Fibroblast of skin of back (primary cell): Measurements from ENCODE around the gene TTYH3.

ENCODE experiments used
- DNase-seq: peaks from one replicate; pipeline ENCODE4 v3.0.0-alpha.2; 2013

The TTYH3 gene

DNA sequence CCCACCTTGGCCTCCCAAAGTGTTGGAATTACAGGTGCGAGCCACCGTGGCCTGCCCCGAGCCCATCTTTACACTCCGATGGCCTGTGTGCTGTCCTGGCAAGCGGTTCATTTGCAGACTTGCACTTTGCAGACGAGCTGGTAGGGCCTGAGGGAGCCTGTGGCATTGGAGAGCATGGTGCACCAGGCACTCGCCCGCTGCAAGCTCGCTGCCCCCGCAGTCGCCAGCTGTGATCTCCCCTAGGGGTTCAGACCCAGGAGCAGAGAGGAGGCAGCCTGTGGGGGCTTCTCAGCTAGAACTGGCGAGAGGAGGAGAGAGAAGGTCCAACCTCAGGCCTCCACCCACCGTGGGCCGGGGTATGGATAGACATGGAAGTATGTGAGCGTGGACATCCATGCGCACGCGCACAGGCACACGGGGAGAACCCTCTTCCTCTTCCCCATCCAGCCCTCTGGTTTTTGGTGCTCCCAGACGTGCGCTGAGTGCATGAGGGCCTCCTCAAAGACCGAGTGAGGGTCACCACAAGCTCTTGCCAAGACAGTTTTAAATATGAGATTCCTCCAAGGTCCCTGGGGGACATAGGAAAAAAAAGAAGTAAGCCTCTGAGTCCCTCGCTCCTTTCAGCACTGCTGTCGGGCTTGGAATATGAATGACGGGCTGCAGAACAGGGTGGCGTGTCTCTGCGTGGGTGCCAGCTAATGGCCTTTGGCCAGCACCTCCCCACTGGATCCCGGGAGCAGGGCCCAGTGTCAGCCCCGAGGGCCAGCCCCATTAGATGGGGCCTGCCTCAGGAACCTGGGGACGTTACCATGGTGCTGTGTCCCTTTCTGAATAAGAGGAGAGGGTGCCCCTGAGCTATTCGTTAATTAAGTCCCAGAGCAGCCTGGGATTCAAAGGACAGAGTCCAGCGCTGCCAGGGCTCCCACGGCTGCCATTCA lies 15.1 kb upstream of the TTYH3 start:
- no peak for DNase-seq

DNA sequence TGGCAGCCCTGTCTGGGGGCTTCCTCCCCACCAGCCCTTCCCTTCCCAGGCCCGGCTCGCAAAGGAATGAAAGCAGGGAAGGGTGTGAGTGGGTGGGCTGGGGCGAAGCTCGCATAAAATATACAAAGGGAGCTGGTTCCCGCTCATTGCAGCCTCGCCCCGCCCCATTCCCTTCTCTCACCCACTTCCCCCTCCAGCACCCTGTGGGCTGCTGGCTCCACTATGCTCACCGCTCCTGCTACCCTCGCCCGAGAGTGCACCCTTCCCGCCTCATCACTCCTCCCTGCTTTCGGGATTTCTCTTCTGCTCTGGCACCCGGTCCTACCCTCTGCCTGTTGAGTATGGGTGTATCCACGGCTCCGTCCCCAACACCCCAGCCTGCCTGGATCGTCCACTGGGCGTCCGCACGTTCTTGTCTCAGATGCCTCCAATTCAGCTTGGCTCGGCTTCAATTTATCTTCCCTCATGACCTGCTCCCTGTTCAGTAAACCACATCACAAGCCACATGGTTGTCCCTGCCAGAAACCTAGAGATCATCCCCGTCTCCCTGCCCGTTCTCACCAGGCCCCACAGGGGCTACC lies 14.4 kb upstream of the TTYH3 start:
- DNase-seq, result no peak

DNA sequence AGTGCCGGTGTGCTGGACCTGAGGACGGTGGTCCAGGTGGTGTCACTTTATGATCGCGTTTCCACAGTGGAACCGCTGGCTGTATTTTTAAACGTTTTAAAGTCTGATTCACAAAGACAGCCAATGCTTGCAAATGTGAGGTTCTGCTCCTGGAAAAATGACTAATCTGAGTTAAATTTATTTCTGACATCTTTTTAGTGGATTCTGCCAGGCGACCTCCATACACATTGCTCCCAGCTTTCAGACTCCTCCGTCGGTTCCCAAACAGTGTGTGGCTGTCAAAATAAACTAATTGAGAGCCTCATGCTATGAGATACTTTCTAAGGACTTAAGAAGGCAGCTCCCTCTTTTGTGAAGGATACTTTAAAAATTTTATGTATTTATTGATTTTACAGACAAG lies 12.7 kb upstream of the TTYH3 start:
- peak; percentile 66 for DNase-seq

DNA sequence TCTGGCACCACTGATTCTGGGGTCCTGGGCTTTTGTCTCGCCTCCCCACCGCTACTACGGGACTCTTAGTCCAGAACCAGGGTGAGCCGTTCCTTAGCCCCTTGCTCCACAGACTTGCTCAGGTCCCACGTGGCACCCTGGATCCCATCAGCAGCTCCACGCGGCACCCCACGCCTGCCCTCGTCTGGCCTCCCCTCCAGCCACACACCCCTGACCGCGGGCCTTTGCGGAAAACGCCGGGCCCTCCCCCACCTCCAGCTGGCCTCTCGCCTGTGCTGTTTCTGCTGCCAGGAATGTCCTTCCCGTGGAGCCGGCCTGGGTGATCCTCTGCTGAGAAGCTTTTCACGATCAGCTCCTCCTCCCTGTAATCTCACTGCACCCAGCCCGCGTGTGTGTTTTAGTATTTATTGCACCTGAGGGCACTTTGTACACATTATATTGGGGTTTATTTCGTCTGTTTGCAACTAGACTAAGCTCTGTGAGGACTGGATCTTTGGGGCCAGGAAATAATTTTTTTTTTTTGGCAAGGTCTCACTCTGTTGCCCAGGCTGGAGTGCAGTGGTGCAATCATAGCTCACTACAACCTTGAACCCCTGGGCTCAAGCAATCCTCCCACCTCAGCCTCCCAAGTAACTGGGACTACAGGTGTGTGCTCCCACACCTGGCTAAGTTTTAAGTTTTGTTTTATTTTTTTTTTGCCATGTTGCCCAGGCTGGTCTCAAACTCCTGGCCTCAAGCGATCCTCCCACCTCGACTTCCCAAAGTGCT lies 10.5 kb upstream of the TTYH3 start:
- peak; percentile 47 for DNase-seq

DNA sequence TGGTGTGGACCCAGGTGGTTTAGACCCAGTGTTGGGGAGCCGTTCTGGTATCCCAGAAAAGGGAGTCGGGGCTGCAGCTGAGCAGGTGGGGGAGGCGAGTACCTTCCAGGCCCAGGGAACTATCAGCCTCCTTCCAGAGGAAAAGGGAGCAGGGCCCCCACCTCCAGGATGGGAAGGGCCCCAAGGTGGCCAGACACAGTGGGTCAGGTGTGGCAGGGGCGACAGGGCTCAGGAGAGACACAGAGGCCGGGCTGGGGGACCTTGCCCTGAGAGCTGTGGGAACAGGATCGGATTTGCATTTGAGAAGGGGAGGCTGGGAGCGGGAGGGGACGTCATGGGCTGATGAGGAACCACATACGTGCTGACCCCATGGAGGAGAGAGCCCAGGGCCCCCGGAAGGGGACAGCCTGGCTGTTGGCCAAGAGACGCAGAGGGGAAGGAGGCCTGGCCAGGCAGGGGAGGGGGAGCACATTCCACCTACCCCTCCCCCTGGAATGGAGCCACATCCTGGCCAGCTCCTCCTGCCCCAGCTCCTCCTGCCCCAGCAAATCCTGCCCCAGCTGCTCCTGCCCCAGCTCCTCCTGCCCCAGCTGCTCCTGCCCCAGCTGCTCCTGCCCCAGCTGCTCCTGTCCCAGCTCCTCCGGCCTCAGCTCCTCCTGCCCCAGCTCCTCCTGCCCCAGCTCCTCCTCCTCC lies 9.7 kb upstream of the TTYH3 start:
- DNase-seq, result peak; percentile 22

DNA sequence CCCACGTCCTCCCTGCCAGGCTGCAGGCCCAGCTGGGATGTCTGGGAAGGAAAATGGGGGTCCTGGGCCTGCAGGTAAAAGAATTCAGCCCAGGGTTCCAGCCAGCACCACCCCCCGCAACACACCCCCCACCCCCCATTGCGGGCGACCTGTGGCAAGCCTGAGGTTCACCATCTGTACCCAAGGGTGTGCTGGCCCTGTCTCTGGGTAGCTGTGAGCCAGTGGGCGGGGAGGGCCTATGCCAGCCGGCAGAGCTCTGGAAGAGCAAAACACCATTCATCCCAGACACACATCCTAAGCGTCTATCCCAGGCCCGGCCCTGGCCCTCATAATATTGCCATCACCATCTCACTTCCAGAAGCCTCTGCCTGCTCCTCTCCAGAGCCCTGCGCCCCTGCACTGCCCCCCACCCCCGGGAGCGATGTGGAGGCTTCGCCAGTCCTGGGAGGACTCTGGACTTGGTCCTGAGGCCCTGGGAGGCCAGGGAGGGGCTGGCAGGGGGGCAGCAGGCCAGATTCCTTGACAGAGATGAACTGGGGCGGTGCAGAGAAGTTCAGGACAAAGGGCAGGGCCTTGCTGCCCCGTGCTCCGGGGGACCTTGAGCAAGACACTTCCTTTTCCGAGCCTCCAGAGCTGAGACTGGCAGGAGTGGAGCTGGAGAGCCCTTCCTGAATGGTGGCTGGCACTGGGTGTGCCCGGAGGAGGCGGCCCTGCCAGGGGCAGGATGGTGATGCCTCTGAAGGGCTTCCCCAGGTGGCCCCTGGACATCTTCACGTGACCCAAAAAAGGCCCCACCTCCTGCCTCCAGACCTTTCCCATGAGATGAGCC lies 8.7 kb upstream of the TTYH3 start:
- no peak for DNase-seq

DNA sequence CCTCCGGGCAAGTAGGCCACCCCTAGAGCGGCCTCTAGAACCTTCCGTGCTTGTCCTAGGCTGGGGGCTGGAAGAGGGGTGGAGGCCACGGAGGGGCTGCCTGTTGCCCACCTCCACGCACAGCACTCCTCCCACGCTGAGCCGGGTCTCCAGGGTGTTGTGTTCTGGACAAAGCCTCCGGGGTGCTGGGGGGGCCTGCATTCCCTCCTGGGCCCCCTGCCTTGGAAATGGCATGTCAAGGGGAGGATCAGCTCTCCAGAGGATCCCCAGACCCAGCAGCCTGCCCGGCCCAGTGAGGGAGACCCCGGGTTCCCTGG lies 8.1 kb upstream of the TTYH3 start:
- DNase-seq, result no peak

DNA sequence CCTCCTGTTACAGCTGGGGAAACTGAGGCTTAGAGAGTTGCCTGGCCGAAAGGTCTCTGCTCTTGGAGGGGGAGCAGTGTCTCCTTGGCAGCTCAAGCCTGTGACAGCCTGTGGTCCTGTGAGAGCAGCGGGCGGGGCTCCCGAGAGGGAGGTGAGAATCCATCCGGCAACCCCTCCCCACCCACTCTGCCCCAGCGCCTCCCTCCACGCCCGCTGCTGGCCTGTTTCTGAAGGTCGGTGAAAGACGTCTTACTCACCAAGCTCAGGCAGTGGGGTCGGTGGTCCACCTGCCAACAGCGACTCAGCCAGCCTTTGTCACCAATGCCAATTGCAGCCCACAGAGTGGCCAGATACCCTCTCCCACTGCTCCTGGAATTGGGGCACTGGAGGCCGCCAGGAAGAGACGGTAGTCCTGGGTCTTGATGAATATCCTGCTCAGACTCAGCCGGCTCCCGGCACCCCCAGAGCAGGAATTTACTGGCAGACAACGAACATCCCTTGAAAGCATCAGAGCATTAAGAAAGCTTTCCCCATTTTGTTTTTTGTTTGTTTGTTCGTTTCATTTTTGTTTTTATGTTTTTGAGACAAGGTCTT lies 7.4 kb upstream of the TTYH3 start:
- no peak for DNase-seq

DNA sequence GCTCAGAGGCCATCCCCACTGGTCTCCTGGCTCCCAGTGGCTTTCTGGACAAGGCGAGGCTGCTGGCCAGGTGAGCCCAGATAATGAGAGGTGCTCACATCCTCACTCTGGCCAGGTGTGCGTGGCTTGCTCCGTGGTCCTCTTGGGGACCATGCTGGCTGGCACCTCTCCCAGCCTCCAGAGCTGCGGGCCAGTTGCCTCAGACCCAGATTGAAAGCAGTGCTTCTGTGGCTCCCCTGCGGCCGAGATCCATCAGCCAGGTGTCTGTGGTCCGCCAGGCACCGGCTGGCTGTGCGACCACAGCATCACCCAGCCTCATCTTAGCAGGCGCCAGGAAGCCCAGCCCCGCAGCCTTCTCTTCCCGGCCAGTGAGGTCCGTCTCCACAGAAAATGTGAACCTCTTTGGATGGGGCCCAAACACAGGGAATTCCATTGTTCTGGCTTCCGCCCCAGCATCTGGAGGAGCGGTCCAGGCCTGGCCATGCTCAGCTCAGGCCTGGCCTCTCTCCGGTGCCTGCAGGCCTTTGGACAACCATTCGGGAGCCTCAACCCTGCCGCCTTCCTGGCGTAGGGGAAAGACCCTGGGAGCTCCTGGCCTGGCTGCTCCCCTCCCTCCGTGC lies 5.2 kb upstream of the TTYH3 start:
- no peak for DNase-seq

DNA sequence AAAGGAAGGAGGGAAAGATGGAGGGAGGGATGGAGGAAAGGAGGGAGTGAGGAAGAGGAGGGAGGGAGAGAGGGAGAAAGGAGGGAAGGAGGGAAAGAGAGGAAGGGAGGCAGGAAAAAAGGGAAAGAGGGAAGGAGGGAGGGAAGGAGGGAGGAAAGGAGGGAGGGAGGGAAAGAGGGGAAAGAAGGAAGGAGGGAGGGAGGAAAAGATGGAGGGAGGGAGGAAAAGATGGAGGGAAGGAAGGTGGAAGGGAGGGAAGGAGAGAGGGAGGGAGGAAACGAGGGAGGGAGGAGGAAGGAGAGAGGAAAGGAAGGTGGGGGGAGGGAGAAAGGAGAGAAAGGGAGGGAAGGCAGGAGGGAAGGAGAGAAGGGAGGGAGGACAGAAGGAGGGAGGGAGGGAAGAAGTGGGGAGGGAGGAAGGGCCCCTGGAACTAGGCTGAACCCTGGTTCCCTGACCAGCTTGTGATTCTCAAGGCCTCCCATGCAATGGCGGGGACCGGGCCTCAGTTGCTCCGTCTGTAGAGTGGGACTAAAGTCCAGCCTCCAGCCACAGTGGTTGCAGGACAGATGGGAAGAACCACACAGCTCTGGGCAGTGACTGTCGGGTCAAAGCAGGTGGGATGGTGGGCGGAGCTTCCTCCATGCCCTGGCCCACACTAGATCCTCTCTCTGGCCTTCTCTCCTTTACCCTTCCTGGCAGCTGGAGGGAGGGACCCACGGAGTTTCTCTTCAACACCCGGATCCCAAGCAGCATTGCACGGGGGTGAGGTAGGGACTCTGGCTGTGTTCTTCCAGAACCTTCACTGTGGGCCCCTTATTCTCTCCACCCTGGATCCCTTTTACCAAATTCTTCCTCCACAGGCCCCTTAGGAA lies 4.3 kb upstream of the TTYH3 start:
- DNase-seq, result no peak

DNA sequence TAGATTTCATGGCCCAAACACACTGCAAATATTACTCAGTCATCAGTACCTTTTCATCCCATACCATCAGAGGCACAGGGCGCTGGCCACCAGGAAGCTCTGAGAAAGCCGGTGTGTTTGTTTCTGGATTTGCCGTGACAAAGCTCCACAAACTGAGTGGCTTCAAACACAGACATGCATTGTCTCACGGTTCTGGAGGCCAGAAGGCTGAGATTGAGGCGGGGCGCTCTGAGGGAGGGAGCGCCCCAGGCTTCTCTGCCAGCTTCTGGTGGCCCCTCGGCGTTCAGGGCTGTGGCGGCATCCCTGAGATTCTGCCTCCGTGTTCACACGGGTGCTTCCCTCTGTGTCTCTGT lies 3.7 kb upstream of the TTYH3 start:
- DNase-seq, result no peak

DNA sequence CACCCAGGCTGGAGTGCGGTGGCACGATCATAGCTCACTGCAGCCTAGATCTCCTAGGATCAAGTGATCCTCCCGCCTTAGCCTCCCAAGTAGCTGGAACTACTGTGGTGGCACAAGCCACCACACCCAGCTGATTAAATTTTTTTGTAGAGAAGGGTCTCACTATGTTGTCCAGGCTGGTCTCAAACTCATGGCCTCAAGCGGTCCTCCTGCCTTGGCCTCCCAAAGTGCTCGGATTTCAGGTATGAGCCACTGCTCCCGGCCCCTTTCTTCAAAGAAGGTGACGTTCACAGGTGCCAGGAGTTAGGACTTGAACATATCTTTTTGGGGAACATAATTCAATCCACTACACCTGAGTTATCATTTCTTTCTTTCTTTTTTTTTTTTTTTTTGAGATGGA lies 2.9 kb upstream of the TTYH3 start:
- DNase-seq, result no peak

DNA sequence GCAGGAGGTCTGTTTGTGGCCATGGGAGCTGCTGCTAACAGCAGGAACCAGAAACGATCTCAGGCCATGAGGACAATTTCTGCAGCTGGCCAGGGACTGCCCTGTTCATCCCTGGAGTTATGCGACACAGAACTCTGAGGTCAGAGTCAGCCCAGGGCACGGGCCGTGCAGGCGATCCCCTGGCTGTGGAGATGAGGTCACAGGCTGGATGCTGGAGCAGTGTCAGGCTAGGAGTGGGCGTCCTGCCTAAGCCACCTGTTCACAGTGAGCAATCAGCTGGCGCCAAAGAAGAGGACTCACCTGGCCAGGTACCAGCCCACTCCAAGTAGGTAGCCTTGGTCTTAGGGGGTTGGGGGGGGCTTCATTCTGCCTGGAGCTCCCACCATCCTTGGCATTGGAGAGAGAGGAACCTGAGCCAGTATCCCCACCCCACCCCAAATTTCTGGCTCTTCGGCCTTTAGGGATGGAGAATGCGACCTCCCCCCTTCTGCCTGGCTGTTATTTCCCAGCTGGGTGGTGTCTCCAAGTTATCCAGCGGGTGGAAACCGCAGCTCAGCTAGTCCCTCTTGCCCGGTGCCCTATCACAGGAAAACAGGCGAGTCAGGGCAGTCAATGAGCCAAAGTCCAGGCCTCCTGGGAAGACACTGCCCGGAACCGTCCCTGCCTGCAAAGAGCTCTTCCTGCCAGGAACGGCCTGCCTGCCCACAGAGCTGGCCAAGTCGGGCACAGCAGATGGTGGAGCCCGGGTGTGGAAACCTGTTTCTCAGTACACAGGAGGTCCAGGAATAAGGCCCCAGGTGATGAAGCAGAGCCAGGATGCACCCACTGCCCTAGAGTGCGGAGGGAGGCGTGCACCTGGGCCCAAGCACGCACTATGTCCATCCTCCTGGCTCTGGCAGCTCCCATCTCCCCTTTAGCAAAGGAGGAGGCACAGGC lies 1.8 kb upstream of the TTYH3 start:
- no peak for DNase-seq

DNA sequence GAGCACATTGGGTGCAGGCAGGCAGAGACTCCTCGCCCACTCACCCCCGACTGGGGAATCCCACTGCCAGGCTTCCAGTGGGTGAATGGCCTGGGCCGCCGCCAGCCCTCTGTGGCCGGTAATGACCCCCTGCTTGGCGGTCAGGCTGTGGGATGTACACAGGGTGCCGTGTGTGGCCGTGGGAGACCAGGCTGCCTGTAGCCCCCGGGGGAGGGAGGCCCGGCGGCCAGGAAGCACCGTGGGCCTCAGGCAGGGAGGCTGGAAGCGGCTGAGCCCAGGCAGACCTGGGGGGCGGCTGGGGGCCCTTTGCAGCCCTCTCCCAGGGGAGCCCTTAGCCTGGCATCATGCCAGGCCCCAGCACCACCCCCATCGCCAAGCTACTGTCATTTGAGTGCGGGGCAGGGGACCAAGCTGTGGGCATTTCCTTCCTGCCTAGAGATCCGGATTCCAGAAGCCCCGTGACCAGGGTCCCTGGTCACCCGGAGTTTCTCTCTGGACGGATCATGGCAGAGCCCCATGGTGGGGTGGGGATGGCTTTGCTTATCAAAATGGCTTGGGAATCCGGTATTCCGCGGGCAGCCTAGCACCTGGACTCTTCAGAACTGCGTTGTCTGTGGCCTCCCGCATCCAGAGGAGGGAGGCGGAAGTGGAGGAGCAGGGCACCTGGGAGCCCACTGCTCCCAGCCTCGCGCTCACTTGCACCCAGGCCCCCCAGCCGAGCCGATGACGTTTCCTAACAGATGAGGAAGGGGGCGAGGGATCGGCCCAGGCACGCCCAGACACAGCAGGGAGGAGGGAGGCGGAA lies 1.1 kb downstream of the TTYH3 start:
- DNase-seq, result peak; percentile 41

DNA sequence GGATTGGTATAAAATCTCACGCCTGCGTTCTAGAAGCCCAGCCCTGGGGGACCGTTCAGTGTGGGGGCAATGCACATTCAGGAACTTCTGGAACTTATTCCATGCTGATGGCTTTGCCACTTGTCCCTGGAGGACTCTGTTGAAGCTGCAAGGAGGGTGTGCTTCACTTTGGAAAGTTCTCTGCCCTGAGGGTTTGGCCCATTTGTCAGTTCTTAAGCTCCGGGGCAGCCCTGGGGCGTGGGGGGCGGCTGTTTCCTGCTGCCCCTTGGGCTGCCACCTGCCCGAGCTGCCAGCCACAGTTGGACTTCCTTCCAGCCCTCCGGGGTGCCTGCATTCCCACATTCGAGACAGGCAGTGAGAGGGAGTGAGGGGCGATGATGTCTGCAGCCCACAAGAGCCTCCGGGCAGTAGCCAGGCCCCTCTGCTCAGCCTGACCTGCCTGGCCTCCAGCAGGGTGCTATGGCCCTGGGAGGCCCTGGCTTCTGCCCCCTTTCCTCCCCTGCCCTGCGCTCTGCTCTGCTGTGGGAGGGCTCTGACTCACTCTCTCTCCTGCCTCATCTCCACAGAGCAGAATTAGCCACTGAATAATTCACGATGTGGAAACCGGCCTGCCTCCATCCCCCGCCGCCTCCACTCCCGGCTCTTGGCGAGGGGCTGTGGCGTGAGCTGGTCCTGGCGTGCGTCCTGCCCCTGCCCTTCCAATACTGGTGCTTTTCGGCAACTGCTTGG lies 1.9 kb downstream of the TTYH3 start:
- DNase-seq, result peak; percentile 88

DNA sequence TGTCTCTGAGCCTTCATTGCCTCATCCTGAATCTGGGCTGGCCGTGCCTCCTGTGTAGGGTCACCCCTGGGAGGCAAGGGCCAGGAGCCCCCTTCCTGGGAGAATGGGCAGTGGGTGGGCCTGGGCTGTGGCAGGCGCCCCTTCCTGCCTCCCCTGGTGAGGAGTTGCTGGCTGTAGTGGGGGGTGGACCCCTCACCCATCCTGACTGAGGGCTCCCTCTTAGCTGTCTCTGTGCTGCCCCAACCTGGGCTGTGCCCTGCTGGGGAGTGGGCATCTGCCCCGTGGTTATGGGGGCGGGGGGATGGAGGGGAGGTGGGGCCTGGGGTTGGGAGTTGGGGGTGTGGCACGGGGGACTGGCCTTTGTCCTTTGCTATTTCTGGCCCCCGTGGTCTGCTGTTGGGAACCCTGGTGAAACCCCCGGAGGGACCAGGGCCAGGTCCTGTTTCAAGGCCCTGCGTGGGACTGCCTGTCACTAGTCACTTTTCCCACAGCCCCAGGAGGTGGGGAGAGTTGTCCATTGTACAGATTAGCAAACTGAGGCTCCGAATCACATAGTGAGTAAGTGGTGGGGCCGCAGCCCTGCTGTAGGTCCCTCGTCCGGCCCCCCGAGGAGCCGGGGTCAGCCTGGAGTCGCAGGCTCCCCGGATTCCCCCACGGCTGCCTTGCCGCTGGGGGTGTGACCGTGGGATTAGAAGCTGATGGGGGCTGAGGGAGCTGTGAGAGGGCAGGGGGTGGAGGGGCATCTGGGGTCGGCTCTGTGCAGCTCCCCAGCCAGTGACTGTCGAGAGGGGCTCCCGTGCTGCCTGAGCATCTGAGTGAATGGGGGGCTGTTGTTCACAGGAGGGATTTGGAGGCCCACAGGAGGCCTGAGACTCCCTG lies 2.7 kb downstream of the TTYH3 start:
- no peak for DNase-seq
